GM12892 (cell line): ENCODE results near the gene ACAA1.

Experiments used
- POLR2A ChIP-seq: IDR thresholded peaks from 2 replicates; pipeline ENCODE4 v1.6.1; 2011; ENCODE audit warnings: low read depth, low read length, control low read depth
- POLR2AphosphoS5 ChIP-seq: IDR thresholded peaks from 2 replicates; pipeline ENCODE4 v1.6.1; 2011; ENCODE audit warnings: low read depth, low read length, control low read depth

GRCh38 chr3:38098376-38098723 is 38.6 kb downstream of the ACAA1 start:
- TF ChIP-seq POLR2A (no peak), POLR2AphosphoS5 (no peak)
